ENCODE results near the gene SLFN12.

Gene SLFN12

GRCh38 chr17:35361027-35361426, 71.3 kb downstream of the SLFN12 start:
- CTCF ChIA-PET = interaction anchor here (0.8 kb wide), 1 partner anchor 48 kb away, joined by 3 read pairs; no protein-coding TSS in a partner anchor
- TF ChIP-seq CTCF (IDR thresholded peaks at IDR 0.05; ENCODE audit: control extremely low read depth, extremely low read depth, low read depth, missing control alignments) = no peak
- no peak for DNase-seq (ENCODE audit: extremely low spot score)
- POLR2A ChIA-PET = interaction anchor here (0.6 kb wide), 1 partner anchor 1243 kb away, joined by 6 read pairs; no protein-coding TSS in a partner anchor

Measured in GM10248 (cell line).